Epidermal melanocyte (primary cell): ENCODE data around the gene PTPN20.

Experiments used
- DNase-seq: peaks from one replicate; pipeline ENCODE4 v3.0.0; 2011; ENCODE audit warnings: low spot score; ENCODE audit not compliant: insufficient read length

PTPN20 gene

GRCh38 chr10:47046321-47047126, 135.3 kb downstream of the PTPN20 start:
- no peak for DNase-seq

DNA sequence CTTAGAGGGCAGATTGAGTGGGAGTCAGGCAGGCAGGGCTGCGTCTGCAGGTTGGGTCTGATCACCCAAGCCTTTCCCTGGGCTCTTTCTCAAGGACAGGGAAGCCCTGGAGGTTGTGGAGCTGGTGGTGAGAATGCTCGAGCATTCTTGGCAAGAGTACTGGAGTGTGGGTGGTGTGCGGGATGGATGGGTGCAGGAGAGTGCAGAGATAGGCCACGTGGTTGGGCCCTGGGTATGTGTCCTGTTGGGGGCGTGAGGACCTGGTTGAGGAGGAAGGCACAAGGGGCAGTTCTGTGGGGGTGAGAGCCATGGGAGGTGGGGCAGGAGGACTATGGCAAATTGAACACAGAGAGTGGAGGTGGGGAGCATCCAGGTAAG, 135.9 kb downstream of the PTPN20 start:
- no peak for DNase-seq

GRCh38 chr10:47047577-47048525, 136.6 kb downstream of the PTPN20 start:
- no peak for DNase-seq

DNA sequence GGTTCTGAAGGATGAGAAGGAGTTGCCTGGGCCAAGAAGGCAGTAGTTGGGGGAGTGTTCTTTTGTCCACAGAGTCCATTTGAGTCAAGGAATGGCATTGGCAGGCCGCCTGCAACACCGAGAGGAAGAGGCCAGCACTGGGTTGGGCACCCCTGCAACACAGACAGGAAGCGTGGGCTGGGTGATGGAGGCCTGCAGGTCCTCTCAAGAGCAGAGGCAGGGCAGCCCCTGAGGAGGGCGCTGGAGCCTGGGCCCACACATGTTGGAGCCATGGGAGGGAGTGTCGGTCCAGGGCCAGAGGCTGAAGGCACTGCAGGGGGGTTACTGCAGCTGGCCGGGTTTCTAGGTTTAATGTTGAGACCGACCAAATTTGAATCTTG, 137.3 kb downstream of the PTPN20 start:
- DNase-seq: no peak

GRCh38 chr10:47049056-47049851, 138.0 kb downstream of the PTPN20 start:
- DNase-seq: no peak

- DNase-seq: no peak
Measured at GRCh38 chr10:47049906-47050305, 138.7 kb downstream of the PTPN20 start.

- DNase-seq: no peak
Measured at GRCh38 chr10:47050618-47051455, 139.6 kb downstream of the PTPN20 start.

DNA sequence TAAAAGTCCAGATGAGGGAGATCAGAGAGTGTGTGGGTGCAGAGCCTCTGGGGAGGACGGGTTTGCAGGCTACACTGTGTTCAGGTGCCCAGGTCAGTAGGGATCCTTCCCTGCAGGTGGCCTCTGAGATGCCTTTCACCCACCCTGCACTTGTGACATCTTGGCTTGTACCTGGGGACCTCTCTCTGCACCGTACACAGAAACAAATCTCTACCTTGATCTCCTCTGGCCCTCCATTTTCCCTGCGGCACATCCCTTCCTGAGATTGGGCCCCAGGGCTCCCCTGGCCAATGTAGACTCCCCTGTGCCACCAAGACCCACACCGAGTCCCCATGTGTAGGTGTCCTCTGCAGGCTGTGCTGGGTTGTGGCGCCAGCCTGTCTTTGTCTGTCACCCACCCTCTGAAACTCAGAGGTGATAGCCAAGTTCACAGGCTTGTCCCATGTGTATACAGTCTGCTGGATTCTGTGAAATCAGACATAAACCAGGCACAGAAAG, 140.6 kb downstream of the PTPN20 start:
- no peak for DNase-seq
